GM21576 (cell line): ENCODE results near the gene GPLD1.
"Not testable (repeated sequence)": the region's sequence is repeated elsewhere in the genome, so short reads cannot be mapped to it uniquely, and the experiment has no call there.

ENCODE experiments used
- ATAC-seq: cut with Tn5 transposase; IDR thresholded peaks from one replicate; pipeline ENCODE4 v1.9.1; 2021; ENCODE audit warnings: mild to moderate bottlenecking, moderate library complexity; ENCODE audit not compliant: unreplicated experiment

GPLD1 gene

GRCh38 chr6:24385536-24386269 is 103.7 kb downstream of the GPLD1 start:
- no peak for ATAC-seq

- not testable (repeated sequence) for ATAC-seq
These were observed 104.8 kb downstream of the GPLD1 start for GRCh38 chr6:24384369-24385130.

- ATAC-seq = not testable (repeated sequence)
These were observed 106.4 kb downstream of the GPLD1 start for GRCh38 chr6:24382891-24383494.

- no peak for ATAC-seq
These were observed 107.2 kb downstream of the GPLD1 start for GRCh38 chr6:24382220-24382540.

GRCh38 chr6:24381476-24382219 is 107.7 kb downstream of the GPLD1 start:
- ATAC-seq = no peak

GRCh38 chr6:24378473-24379097 is 110.8 kb downstream of the GPLD1 start:
- no peak for ATAC-seq
